ENCODE data around the gene TOR1A.

TOR1A gene

GRCh38 chr9:129851821-129852220, 27.9 kb upstream of the TOR1A start:
- DNase-seq (ENCODE audit: low read depth) = no peak

- DNase-seq (ENCODE audit: low read depth) = no peak
Measured at GRCh38 chr9:129850821-129851550, 27.1 kb upstream of the TOR1A start.

- DNase-seq (ENCODE audit: low read depth) = no peak
Measured at GRCh38 chr9:129849901-129850300, 26.0 kb upstream of the TOR1A start.

- DNase-seq (ENCODE audit: low read depth) = no peak
Measured at GRCh38 chr9:129848712-129849441, 24.9 kb upstream of the TOR1A start.

GRCh38 chr9:129845373-129845772, 21.4 kb upstream of the TOR1A start:
- no peak for DNase-seq (ENCODE audit: low read depth)

GRCh38 chr9:129841071-129841470, 17.1 kb upstream of the TOR1A start:
- DNase-seq (ENCODE audit: low read depth) = no peak

GRCh38 chr9:129840034-129840433, 16.1 kb upstream of the TOR1A start:
- DNase-seq (ENCODE audit: low read depth) = no peak

- no peak for DNase-seq (ENCODE audit: low read depth)
Measured at GRCh38 chr9:129839324-129840023, 15.5 kb upstream of the TOR1A start.

GRCh38 chr9:129838707-129839259, 14.8 kb upstream of the TOR1A start:
- no peak for DNase-seq (ENCODE audit: low read depth)

- DNase-seq (ENCODE audit: low read depth) = no peak
Measured at GRCh38 chr9:129836311-129837007, 12.5 kb upstream of the TOR1A start.

- DNase-seq (ENCODE audit: low read depth) = no peak
Measured at GRCh38 chr9:129835860-129836223, 11.9 kb upstream of the TOR1A start.

GRCh38 chr9:129835128-129835859, 11.4 kb upstream of the TOR1A start, which contains the start of the genes C9orf78 and USP20:
Gene C9orf78 (minus strand): TSS chr9:129835275. CDS start chr9:129835221, 54 bp downstream.
Gene USP20 (plus strand): TSS chr9:129835458. CDS start chr9:129852556, 17,098 bp downstream.
- DNase-seq (ENCODE audit: low read depth) = peak; percentile 89

- no peak for DNase-seq (ENCODE audit: low read depth)
Measured at GRCh38 chr9:129834489-129835127, 10.7 kb upstream of the TOR1A start.

GRCh38 chr9:129832982-129833381, 9.0 kb upstream of the TOR1A start:
- no peak for DNase-seq (ENCODE audit: low read depth)

- no peak for DNase-seq (ENCODE audit: low read depth)
Measured at GRCh38 chr9:129828969-129829368, 5.0 kb upstream of the TOR1A start.

- peak; percentile 64 for DNase-seq (ENCODE audit: low read depth)
Measured at GRCh38 chr9:129828051-129828450, 4.1 kb upstream of the TOR1A start.

GRCh38 chr9:129826759-129827158, 2.8 kb upstream of the TOR1A start:
- no peak for DNase-seq (ENCODE audit: low read depth)

- no peak for DNase-seq (ENCODE audit: low read depth)
Measured at GRCh38 chr9:129826344-129826743, 2.4 kb upstream of the TOR1A start.

- DNase-seq (ENCODE audit: low read depth) = no peak
Measured at GRCh38 chr9:129823542-129823934, 398 bp downstream of the TOR1A start.

GRCh38 chr9:129822898-129823541, 916 bp downstream of the TOR1A start:
- DNase-seq (ENCODE audit: low read depth) = no peak
